ENCODE data around the gene MOB3B. TPM values are rescaled to one million over a fixed set of nuclear protein-coding genes. Genes with fewer than 3 reads are reported as not detected.

The MOB3B gene
- total and polyA plus RNA-seq, 11 donors = 0.42 to 2.8 (median 1.8) TPM

DNA sequence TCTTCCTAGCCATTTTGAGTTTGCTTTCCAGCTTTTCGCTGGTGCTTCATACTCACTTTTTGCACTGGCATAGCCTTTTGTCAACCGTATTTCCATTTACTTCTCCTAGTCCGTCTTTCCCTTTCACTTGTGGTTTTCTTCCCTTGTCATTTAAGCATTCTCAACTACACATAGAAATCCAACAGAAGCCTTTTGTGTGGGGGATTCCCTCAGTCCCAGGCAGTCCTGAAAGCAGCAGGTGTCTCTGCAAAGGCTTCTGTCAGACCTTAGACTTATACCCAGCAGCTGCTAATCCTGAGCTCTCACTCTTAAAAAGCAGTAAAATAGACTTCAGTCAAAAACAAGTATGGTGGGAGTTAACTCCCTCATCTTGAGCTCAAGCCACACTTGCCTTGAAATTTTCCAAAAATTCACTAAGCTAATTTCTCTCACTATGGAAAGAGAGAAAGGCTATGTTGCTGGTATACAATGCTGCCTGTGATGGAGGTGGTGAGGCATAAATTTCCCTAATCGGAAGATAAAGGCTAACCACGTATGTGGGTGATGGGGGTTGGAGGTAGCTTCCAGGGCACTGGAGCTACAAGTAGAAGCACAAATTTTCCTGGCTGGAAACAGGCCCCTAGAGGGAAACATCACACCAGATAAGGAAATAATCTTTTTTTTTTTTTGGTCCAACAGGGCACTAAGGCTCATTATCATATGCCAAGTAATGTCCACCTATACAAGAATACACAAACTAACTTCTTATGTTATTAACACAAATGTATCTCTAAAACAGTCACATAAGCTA is 40.3 kb downstream of the MOB3B start:
- ATAC-seq (no peak), DNase-seq (no peak)
- intact Hi-C loops (cut with DNase I) = no loop called here
- TF ChIP-seq POLR2A (IDR thresholded peaks at IDR 0.05) = no peak
- TF ChIP-seq, protein P1, sequence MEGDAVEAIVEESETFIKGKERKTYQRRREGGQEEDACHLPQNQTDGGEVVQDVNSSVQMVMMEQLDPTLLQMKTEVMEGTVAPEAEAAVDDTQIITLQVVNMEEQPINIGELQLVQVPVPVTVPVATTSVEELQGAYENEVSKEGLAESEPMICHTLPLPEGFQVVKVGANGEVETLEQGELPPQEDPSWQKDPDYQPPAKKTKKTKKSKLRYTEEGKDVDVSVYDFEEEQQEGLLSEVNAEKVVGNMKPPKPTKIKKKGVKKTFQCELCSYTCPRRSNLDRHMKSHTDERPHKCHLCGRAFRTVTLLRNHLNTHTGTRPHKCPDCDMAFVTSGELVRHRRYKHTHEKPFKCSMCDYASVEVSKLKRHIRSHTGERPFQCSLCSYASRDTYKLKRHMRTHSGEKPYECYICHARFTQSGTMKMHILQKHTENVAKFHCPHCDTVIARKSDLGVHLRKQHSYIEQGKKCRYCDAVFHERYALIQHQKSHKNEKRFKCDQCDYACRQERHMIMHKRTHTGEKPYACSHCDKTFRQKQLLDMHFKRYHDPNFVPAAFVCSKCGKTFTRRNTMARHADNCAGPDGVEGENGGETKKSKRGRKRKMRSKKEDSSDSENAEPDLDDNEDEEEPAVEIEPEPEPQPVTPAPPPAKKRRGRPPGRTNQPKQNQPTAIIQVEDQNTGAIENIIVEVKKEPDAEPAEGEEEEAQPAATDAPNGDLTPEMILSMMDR (IDR thresholded peaks at IDR 0.05) = no peak
- no peak overlapping the region for H3K4me3 ChIP-seq
- H3K27ac ChIP-seq = no peak overlapping the region
- H3K27me3 ChIP-seq = no peaks in the 10 kb centered on the region
- H3K4me1 ChIP-seq = peaks cover 0 to 4% (median 0%) of the 10 kb centered on the region in 12 donors
- no peaks in the 10 kb centered on the region for H3K9me3 ChIP-seq
- 91 to 96% (median 92%) methylated on average over 5 of the region's 5 CpGs for WGBS, 4 donors
- H3K36me3 ChIP-seq = no peaks in the 10 kb centered on the region

DNA sequence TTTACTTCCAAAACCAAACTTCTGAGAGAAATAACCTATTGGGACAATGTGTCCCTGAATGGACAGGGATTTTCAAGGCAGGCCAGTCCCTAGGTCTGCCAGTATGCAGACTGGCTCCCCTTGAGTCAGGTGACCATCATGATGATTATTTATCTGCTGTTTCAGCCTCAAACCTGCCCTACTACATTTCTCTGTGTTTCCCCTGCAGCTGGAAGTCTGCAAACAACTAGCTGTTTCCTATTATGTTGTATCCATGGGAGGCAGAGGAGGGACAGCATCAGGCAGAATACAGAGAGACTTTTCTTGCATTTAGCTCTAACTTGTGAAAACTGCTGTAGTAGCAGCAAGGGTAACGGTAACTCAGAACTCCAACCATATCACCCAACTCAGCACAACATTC is 41.7 kb downstream of the MOB3B start:
- Histone ChIP-seq H3K27ac (no peak overlapping the region), H3K4me3 (no peak overlapping the region), H3K36me3 (no peaks in the 10 kb centered on the region), H3K27me3 (no peaks in the 10 kb centered on the region), H3K4me1 (peaks cover 0 to 4% (median 0%) of the 10 kb centered on the region in 12 donors), H3K9me3 (no peaks in the 10 kb centered on the region)
- DNase-seq (no peak), ATAC-seq (no peak)
- WGBS, 4 donors = 96 to 100% (median 98%) methylated on average over 1 of the region's 1 CpG
- intact Hi-C loops (cut with DNase I) = no loop called here
- TF ChIP-seq, protein P1 (IDR thresholded peaks at IDR 0.05) = no peak
- TF ChIP-seq POLR2A (IDR thresholded peaks at IDR 0.05) = no peak

GRCh38 chr9:27487128-27487640 is 42.4 kb downstream of the MOB3B start:
- DNase-seq (no peak), ATAC-seq (no peak)
- H3K4me1 ChIP-seq = peaks cover 0 to 4% (median 0%) of the 10 kb centered on the region in 12 donors
- H3K27ac ChIP-seq = no peak overlapping the region
- H3K27me3 ChIP-seq = no peaks in the 10 kb centered on the region
- no peaks in the 10 kb centered on the region for H3K9me3 ChIP-seq
- no peaks in the 10 kb centered on the region for H3K36me3 ChIP-seq
- 51 to 71% (median 57%) methylated on average over 5 of the region's 5 CpGs for WGBS, 4 donors
- TF ChIP-seq, protein P1 (IDR thresholded peaks at IDR 0.05) = no peak
- TF ChIP-seq POLR2A (IDR thresholded peaks at IDR 0.05) = no peak
- H3K4me3 ChIP-seq = no peak overlapping the region
- intact Hi-C loops (cut with DNase I) = no loop called here

GRCh38 chr9:27485158-27485557 is 44.5 kb downstream of the MOB3B start:
- Histone ChIP-seq H3K4me3 (no peak overlapping the region), H3K36me3 (no peaks in the 10 kb centered on the region), H3K27me3 (no peaks in the 10 kb centered on the region), H3K9me3 (no peaks in the 10 kb centered on the region), H3K4me1 (peaks cover 0 to 4% (median 0%) of the 10 kb centered on the region in 12 donors), H3K27ac (no peak overlapping the region)
- intact Hi-C loops (cut with DNase I) = no loop called here
- DNase-seq (no peak), ATAC-seq (no peak)
- TF ChIP-seq, protein P1 (IDR thresholded peaks at IDR 0.05) = no peak
- no peak for TF ChIP-seq POLR2A (IDR thresholded peaks at IDR 0.05)
- 93 to 100% (median 93%) methylated on average over 1 of the region's 1 CpG for WGBS, 4 donors
